Activated CD4-positive, alpha-beta T cell treated with anti-CD3 and anti-CD28 coated beads, Interleukin-2, amount 50 U/mL, for 24 hours (primary cell): ENCODE results near the gene KCTD16.

ENCODE experiments used
- DNase-seq, 2 donors: peaks; one replicate each; pipeline ENCODE4 v3.0.0-alpha.2; 2020; ENCODE audit warnings: low read depth in 1 of 2, low spot score in 1 of 2

The KCTD16 gene

DNA sequence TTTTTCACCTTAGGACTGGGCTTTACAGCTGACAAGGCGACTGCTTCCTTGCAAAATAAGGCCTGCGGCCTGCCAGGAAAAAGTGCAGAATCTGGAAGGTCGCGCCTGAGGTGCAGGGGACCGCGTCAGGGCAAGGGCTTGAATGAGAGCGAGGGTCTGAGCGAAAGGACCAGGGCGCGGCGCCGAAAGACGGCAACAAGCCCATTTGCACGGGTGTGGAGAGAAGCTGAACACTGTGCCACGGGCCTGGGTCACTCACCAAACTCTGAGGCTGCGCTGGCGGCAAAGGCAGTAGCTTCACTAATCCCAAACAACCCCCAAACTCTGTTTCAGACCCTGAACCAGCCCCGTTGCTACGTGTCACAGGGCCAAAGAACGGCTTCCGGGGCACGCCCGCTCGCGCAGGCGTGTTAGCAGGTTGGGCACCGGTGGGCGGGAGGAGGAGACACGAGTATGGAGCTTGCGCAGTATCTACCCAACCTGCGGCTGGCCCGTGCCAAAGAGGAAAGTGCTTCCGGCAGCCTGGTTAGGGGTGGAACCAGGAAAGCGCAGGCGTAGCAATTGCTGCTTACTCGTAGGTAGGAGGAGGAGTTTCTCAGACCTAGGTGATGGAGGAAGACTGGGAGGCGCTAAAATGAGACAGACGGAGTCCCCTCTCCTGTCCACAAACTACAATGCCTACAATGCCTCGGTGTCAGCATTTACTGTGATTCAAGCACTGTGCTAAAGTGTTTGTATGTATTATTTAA lies at the start of gene KCTD16, which contains the start of gene YIPF5:
Gene KCTD16 (plus strand): TSS at position 598 of the 749 bp plus-strand sequence.
Gene YIPF5 (minus strand): TSS at position 384 of the 749 bp plus-strand sequence. CDS start 704 bp downstream, outside the sequence.
- peak; percentile 93 to 97 for DNase-seq

DNA sequence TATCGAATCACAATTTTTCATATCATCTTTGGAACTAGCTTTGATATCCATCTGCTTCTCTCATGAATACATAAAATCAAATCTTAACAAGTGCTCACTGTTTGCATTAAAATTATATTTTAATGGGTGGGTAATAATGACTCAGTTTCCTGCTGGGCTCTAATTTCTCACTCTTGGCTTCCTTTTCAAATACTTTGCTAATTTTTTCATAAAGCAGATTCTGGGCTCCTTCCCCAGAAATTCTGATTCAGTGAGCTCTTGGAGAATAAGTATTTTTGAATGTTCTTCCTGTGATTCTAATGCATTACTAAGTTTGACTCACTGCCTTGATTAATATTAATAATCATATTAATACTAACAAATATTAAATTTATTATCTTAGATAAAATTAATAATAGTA lies 49.1 kb upstream of the KCTD16 start:
- no peak for DNase-seq

GRCh38 chr5:144122081-144122480 lies 48.6 kb upstream of the KCTD16 start:
- no peak for DNase-seq

- no peak for DNase-seq
Measured at GRCh38 chr5:144122641-144123040, 48.0 kb upstream of the KCTD16 start.

- DNase-seq, result no peak
Measured at GRCh38 chr5:144125163-144125726, 45.4 kb upstream of the KCTD16 start.

DNA sequence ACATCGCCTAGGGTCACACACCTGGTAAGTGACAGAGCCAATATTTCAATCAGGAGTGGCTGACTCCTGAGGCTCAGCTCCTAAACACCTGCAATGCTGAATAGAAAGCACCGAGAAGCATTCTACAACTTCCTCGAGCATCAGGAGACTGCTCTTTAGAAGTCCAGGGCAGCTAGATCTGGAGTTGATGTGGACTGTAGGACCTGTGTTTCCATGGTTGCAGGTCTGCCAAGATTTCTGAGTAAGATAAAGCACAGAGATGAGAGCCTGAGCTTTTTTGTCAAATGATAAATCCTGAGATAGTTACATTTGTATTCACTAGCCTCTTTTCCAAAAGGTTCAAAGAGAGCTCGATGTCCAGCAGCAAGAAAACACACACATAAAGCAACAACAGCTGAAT lies 44.0 kb upstream of the KCTD16 start:
- DNase-seq, result no peak

- no peak for DNase-seq
Measured at GRCh38 chr5:144128844-144129243, 41.8 kb upstream of the KCTD16 start.

GRCh38 chr5:144130306-144130705 lies 40.4 kb upstream of the KCTD16 start:
- no peak for DNase-seq

DNA sequence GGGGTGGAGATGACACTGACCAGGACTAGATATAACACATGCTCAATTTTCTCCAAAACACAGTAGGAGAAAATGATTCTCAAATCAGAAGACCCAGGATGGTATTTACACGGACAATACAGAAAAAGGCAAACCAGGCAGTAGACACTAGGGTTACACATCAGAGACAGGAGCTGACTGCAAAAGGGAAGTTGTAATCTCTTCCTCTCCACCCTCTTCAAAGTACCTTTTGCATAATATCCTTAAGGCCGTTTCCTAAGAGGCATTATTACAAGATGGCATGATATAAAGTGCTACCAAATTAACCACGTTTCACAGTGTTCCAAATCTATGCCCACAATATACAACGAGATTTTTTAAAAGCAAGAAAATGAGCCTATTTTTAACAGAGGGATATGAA lies 39.4 kb upstream of the KCTD16 start:
- no peak for DNase-seq

- DNase-seq, result no peak
Measured at GRCh38 chr5:144133050-144133633, 37.5 kb upstream of the KCTD16 start.

GRCh38 chr5:144134194-144134826 lies 36.4 kb upstream of the KCTD16 start:
- DNase-seq, result no peak

GRCh38 chr5:144135113-144135762 lies 35.4 kb upstream of the KCTD16 start:
- DNase-seq, result no peak

DNA sequence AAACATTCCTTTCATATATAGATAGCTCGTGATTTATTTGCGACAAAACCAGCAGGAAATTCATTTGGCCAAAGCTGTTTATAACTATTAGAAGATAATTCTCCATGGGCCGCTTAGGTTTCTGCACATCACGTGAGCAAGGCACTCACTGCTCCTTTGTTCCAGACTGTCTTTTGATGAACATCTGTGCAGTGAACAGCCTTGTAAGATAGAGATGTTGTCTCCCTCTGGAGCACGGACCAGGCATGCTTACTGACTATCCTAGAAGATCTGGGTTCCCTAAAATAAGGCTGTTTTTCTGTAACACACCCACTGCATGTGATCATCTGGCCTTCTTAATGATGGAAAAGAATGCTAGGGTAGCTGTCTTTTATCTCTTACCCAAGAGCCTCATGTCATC lies 31.1 kb upstream of the KCTD16 start:
- no peak for DNase-seq

- DNase-seq, result no peak
Measured at GRCh38 chr5:144141585-144141984, 29.1 kb upstream of the KCTD16 start.

GRCh38 chr5:144142139-144142823 lies 28.4 kb upstream of the KCTD16 start:
- no peak for DNase-seq

- DNase-seq, result no peak
Measured at GRCh38 chr5:144142824-144143162, 27.9 kb upstream of the KCTD16 start.

DNA sequence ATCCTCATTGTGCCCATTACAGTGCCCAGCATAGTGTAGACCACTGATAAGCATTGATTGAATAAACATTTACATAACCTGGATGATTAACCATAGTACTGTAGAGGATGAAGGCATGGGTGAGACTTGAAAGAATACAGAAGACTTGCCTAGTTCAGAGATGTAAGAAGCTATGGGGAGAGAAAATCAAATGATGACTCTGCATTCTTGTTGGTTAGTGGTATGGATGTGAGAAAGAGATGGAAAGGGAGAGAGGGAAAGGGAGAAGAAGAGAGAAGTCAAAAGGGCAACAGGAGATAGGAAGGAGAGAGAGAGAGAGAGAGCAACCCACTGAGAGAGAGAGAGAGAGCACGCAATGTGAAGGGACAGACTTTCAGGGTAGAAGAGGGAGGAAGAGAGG lies 27.0 kb upstream of the KCTD16 start:
- no peak for DNase-seq

DNA sequence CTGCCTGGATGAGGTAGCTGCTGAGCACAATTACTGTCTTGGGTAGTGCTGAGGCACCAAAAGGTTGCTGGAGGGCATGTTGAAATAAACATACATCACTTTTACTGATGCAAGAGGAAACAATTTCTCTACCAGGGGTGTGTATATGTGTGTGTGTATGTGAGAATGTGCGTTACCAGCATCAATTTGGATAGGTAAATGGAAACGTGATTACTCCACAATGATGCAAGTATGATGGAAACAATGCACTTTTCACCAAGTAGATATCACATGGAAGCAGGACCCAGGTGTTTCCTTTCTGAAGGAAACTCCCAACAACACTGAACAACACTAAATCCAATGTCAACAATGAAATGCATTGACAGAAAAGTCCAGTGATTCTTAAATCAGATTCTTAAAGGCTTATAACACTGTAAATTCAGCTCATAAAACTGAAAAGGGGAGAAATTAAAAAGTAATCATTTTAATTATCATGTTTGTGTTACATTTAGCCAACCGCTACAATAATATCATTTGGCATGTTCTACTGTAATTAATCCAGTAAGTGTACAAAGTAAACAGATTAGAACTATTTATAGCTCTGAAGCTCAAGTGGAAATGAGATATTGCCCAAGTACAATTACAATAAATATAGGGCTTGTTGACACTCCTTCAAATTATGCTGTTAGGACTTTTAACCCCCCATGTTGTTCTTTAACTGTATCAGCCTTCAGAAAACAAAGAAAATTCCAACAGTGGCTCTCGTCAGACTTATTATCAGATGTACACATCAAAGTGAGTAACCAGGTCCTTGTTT lies 25.5 kb upstream of the KCTD16 start:
- DNase-seq, result no peak

DNA sequence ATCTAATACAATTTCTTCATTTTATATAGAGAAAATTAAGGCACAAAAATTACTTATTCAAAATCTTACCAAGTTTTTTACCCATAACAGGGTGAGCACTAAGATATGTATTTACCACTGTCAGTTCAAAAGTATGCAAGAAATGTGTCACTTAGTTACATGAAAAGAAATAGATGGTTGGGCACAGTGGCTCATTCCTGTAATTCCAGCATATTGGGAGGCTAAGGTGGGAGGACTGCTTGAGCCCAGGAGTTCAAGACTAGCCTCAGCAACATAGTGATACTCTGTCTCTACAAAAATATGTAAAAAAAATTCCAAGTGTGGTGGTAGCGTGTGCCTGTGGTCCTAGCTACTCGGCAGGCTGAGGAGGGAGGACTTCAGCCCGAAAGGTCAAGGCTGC lies 19.6 kb upstream of the KCTD16 start:
- no peak for DNase-seq

DNA sequence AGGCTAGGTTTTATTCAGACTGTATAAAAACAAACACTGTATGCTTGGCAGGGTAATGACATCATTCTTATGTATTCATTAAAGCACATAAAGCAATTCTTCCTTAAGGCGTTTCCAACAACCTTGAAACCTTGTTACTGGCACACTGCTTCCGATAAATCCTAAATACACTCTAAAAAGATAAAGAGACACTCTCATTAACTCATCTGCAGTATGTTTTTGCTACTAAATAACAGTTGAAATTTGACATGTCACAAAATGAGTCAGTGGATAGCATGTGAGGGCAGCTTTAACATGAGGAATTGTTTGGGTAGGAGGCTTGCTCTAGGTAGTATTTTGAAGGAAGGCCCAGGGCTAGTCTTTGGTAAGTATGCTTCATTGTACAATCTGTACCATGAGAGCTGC lies 13.9 kb upstream of the KCTD16 start:
- DNase-seq, result no peak
